Kidney epithelial cell (primary cell): ENCODE measurements around the gene TMEM178B. TPM values are rescaled to one million over a fixed set of nuclear protein-coding genes. Genes with fewer than 3 reads are reported as not detected.
"Not testable (repeated sequence)": the region's sequence is repeated elsewhere in the genome, so short reads cannot be mapped to it uniquely, and the experiment has no call there.

Experiments
- DNase-seq: peaks from one replicate; pipeline ENCODE4 v3.0.0-alpha.2; 2010; ENCODE audit warnings: low read depth
- H3K27me3 ChIP-seq: 2 replicates; pipeline ENCODE4 v1.6.0; 2011; ENCODE audit warnings: low read length; ENCODE audit not compliant: control insufficient read depth, insufficient read depth
- H3K36me3 ChIP-seq: 2 replicates; pipeline ENCODE4 v1.5.1; 2011; ENCODE audit warnings: low read length; ENCODE audit not compliant: control insufficient read depth, insufficient read depth
- H3K4me3 ChIP-seq: 2 replicates; pipeline ENCODE4 v1.5.1; 2011; ENCODE audit warnings: low read depth, mild to moderate bottlenecking, control low read depth, low read length
- total RNA-seq: library from RNA; depleted of rRNA; stranded (reverse); fragments of >200 nt; gene quantifications from 2 replicates; pipeline ENCODE4 v1.2.3, GENCODE V29; 2015
- TF ChIP-seq, protein P1 (sequence below): IDR thresholded peaks from 2 replicates; pipeline ENCODE4 v1.5.1; 2011; ENCODE audit warnings: mild to moderate bottlenecking, moderate library complexity, low read length, control low read depth, inconsistent platforms; ENCODE audit not compliant: insufficient read depth, poor library complexity, severe bottlenecking

Gene TMEM178B
- total RNA-seq, 1 donor from 2014 or later: 9.7 TPM

DNA sequence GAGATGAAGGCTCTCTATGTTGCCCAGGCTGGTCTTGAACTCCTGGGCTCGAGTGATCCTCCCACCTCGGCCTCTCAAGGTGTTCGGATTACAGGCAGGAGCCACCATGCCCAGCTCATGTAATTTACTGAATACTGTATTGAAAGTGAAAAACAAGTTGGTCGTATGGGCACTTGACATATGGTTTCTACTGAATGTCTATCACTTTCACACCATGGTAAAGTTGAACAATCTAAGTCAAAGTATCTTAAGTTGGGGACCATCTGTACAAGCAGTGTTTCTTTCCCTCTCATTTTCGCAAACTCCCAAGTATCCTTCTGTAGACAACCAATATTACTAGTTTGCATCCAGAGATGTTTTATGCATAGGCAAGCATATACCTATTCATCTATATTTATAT, 116.6 kb downstream of the TMEM178B start:
- TF ChIP-seq, protein P1, sequence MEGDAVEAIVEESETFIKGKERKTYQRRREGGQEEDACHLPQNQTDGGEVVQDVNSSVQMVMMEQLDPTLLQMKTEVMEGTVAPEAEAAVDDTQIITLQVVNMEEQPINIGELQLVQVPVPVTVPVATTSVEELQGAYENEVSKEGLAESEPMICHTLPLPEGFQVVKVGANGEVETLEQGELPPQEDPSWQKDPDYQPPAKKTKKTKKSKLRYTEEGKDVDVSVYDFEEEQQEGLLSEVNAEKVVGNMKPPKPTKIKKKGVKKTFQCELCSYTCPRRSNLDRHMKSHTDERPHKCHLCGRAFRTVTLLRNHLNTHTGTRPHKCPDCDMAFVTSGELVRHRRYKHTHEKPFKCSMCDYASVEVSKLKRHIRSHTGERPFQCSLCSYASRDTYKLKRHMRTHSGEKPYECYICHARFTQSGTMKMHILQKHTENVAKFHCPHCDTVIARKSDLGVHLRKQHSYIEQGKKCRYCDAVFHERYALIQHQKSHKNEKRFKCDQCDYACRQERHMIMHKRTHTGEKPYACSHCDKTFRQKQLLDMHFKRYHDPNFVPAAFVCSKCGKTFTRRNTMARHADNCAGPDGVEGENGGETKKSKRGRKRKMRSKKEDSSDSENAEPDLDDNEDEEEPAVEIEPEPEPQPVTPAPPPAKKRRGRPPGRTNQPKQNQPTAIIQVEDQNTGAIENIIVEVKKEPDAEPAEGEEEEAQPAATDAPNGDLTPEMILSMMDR: no peak
- H3K27me3 ChIP-seq: no peaks in the 10 kb centered on the region

DNA sequence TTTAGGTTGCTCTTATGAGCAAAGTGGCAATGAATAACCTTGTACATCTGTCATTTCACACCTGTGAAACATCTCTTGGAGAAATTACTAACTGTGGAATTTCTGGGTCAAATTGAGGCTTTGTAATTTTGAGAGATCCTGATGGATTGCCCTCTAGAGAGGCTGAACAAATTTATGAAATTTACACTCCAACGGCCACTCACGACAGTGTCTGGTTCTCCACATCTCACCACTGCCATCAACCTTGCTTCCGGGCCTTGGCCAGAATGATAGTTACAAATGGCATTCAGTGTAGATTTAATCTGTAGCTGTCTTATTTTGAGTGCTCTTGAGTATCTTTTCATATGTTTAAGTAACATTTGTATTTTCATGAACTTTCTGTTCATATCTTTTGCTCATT, 117.4 kb downstream of the TMEM178B start:
- no peaks in the 10 kb centered on the region for H3K36me3 ChIP-seq
- H3K27me3 ChIP-seq: no peaks in the 10 kb centered on the region
- no peak for DNase-seq
- TF ChIP-seq, protein P1: no peak
- no peak overlapping the region for H3K4me3 ChIP-seq

More for the DNA sequence above, 116.6 kb downstream of the TMEM178B start:
- DNase-seq: no peak
- no peak overlapping the region for H3K4me3 ChIP-seq
- H3K36me3 ChIP-seq: no peaks in the 10 kb centered on the region

DNA sequence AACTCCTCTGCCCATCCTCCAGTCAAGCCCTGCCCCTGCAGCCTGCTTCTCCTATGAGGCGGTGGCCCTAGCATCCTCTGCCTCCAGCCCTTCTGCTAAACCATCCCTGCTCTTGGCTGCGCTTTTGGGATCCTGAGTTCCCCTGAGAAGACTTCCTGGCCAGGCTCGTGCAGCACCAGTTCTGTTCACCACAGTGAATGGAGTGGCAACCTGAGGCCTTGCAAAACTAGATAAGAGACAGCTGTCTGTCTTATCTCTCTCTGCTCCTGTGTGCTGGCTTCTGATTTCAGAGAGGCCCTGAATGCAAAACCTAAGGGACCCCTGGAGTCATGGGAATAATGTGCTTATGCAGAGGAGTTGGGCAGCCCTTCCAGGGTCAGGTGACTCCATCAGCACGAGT, 119.2 kb downstream of the TMEM178B start:
- Histone ChIP-seq H3K27me3 (no peaks in the 10 kb centered on the region), H3K4me3 (no peak overlapping the region), H3K36me3 (no peaks in the 10 kb centered on the region)
- TF ChIP-seq, protein P1: no peak
- no peak for DNase-seq

DNA sequence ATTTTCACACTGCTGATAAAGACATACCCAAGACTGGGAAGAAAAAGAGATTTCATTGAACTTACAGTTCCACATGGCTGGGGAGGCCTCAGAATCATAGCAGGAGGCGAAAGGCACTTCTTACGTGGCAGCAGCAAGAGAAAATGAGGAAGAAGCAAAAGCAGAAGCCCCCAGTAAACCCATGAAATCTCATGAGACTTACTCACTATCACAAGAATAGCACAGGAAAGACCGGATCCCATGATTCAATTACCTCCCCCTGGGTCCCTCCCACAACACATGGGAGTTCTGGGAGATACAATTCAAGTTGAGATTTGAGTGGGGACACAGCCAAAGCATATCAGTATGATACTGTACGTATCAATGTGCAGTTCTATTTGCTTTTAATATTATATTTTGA, 121.9 kb downstream of the TMEM178B start:
- H3K4me3 ChIP-seq, H3K36me3 ChIP-seq, H3K27me3 ChIP-seq, DNase-seq: not testable (repeated sequence)

DNA sequence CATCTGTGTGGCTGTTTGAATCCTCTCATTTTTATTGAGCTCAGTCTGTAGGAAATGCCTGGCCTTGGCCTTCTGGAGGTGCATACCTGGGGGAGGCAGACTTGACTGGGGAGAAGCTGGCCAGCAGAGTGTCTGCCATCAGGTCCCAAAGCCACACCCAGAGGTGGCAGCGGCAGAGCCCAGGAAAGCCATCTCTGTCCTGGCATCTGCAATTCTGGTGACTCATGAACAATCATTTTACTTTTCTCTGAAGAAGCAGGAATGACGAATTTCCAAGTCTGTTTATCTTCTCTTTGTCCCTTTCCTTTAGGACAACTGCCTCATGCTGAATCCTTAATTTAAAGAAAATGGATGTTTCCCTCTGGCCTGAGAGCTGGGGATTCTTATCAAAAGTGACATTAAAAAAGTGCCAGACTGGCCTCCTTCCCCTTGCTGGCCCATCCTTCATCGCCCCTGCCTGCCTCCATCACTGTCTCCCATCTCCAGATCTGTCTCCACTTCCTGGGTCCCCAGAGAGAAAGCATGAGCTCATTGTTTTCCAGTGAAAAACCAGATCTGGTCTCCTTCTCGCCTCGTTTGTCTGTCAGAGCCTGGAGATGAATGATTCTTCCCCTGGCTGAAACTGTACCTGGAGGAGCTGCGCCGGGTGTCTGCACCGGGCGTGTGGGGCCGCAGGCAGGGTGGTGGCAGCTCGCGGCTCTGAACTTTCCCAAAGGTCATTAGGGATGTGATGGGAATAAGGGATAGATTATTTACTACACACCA, 124.5 kb downstream of the TMEM178B start:
- H3K27me3 ChIP-seq: no peaks in the 10 kb centered on the region
- TF ChIP-seq, protein P1: no peak
- H3K4me3 ChIP-seq: no peak overlapping the region
- peak; percentile 10 for DNase-seq
- no peaks in the 10 kb centered on the region for H3K36me3 ChIP-seq

DNA sequence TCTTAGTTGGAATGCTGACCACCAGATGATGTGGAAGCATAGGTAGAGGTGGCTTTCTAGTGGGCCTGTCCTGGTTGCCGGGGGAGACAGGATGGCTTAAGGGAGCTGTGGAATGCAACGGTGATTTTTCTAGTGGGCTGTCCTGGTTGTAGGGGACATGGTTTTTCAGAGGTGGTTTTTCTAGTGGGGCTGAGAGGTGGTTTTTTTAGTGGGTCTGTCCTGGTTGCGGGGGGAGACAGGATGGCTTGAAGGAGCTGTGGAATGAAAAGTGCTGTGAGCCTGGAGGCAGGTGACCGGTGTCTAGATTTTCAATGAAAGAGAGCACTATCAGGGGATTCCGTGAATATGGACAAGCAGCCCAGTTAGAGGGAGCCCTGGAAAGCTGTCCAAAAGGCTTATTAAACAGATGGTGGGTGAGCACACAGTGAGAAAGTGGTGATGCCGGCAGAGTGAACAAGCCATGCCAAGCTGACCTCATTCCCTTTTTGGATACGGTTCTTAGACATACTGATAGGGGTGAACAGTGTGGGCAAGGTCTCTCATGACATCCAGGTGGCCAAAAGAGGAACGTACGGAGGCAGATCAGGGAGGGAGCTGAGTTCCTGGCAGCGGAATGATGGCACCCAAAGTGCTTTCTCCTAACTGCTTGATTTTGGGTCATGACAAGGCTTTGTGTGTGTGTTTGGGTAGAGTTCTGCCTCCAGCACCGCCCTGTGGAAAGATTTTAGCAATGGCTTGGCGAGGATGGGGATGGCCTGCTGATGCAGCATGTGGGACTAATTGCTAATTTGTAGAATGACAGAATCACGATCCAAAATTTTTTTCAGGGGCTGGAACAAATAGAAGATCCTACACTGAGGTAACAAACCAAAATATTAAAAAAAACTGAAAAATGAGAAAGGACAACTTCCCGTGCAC, 126.6 kb downstream of the TMEM178B start:
- DNase-seq: no peak
- Histone ChIP-seq H3K27me3 (no peaks in the 10 kb centered on the region), H3K4me3 (no peak overlapping the region), H3K36me3 (no peaks in the 10 kb centered on the region)
- TF ChIP-seq, protein P1: no peak
